SIG-M5 treated with dmso at 0.1 percent for 504 hours (cell line): Measurements from ENCODE around the gene CPN2.

Source experiments
- DNase-seq: peaks from one replicate; lab custom pipeline; 2025; ENCODE audit not compliant: unreplicated experiment; lab: John Stamatoyannopoulos, UW

The CPN2 gene

GRCh38 chr3:194298331-194299227 lies 52.5 kb downstream of the CPN2 start:
- no peak for DNase-seq

DNA sequence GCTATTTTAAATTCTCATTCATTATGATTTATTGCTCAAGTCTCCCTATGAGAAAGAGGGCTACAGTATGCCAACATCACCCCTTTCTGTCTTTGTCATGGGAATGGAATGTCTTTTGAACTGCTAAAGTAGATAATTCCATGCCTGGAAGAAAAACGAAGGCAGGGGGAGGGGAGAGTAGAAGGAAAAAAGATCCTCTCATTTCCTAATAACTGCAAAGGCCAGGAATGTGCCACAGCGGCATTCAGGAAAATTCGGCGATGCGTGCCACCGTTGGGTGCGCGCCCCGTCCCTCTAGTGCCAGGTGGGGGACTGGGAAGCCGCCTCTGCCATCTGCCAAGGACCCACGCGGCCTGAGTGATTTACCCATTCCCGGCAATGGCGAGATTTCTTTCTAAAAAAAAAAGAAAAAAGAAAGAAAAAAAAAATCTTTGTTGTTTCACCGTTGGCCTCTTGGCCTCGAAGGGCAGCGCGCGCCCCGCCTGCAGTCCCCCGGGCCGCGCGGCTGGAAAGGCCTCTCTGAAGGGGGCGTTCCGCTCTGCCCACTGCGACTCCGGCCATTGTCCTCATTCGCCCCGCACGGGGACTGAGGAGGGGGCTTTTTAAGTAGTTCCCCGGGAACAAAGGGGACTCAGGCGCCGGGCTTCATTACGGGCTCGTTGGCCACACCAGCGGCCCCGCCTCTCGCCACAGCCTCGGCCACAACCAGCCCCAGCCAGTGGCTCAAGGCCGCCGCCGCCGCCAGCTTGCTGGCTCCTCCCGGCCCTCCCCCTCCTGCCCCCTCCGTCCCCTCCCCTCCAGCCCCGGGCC lies 54.5 kb downstream of the CPN2 start:
- no peak for DNase-seq

GRCh38 chr3:194294895-194295214 lies 56.3 kb downstream of the CPN2 start:
- no peak for DNase-seq

DNA sequence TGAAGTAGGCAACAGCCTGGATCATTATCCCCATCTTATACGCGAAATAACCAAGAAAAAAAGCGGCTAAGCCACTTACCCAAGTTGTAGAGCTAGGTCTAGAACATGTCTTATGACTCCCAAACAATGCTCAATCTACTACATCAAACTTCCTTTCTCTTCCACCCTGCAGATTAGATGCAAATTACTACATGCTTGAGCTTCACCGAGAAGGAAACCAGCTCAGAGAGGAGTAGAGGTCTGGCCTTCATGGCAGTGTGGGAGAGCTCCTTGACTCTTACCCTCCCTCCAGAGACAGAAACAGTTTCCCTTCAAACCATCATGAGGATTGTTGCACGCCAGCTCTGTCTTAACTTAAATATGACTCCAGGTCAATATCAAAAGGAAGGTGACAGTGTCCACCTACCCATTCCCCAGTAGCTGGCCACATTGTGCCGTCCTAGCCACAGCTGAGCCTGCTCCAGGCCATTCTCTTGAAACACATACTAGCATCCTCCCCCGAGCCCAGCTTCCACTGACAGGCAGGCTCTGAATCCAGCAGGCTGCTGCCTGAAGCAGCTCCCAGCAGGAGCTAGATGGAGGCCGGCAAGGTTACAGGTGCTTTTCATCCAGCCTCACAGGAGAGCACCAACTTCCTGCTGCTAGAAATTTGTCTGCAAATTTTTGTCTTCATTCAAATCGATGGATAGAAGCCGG lies 56.8 kb downstream of the CPN2 start:
- DNase-seq, result no peak

DNA sequence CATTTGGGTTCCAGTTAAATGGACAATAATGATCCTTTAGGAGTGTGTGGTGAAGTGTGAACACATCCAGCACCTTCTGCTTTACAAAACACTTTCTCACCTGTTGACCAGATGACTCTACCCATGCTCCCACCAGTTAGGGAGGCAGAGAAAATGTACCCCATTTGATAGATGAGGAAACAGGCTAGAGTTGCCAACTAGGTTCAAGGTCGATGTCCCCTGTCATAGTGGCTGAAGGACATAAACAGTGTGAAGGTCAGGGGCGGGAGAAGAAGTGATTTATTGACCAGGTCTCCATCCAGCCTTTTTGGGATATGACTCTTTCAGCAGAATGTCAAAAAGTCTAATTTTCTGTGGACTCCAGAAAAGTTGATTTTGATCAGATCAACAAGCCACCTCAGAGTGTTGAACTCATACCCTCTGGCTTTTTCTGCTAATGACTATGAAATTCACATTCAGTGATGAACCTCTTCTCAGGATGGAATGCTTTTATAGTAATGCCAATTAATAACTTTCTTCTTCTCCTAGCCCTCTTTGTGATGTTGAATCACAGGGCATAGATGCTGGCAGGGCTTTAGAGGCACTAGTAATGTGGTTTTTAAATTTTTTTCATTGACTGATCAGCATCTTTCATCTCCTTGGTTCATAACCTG lies 57.5 kb downstream of the CPN2 start:
- DNase-seq, result no peak

- DNase-seq, result no peak
Observed at GRCh38 chr3:194292331-194292730, 58.8 kb downstream of the CPN2 start.
